ENCODE measurements around the gene SUSD5.
"Not testable (repeated sequence)": the region's sequence is repeated elsewhere in the genome, so short reads cannot be mapped to it uniquely, and the experiment has no call there.

Gene SUSD5

GRCh38 chr3:33167716-33168336, 50.8 kb downstream of the SUSD5 start:
- H3K4me3 ChIP-seq (ENCODE audit: low read depth, low read length), result no peak overlapping the region
- no peak overlapping the region for H3K27ac ChIP-seq
- no peaks in the 10 kb centered on the region for H3K36me3 ChIP-seq
- no peak for TF ChIP-seq CTCF (IDR thresholded peaks at IDR 0.05; ENCODE audit: low read depth, low read length)
- no peaks in the 10 kb centered on the region for H3K9me3 ChIP-seq (ENCODE audit: severe bottlenecking)
- H3K27me3 ChIP-seq (ENCODE audit: insufficient read depth, low read depth, severe bottlenecking), result no peaks in the 10 kb centered on the region
- DNase-seq, result no peak

GRCh38 chr3:33167284-33167683, 51.3 kb downstream of the SUSD5 start:
- Histone ChIP-seq H3K36me3 (no peaks in the 10 kb centered on the region), H3K27me3 (ENCODE audit: insufficient read depth, low read depth, severe bottlenecking) (no peaks in the 10 kb centered on the region), H3K9me3 (ENCODE audit: severe bottlenecking) (no peaks in the 10 kb centered on the region), H3K4me3 (ENCODE audit: low read depth, low read length) (no peak overlapping the region), H3K27ac (no peak overlapping the region)
- DNase-seq, result no peak
- TF ChIP-seq CTCF (IDR thresholded peaks at IDR 0.05; ENCODE audit: low read depth, low read length), result no peak

DNA sequence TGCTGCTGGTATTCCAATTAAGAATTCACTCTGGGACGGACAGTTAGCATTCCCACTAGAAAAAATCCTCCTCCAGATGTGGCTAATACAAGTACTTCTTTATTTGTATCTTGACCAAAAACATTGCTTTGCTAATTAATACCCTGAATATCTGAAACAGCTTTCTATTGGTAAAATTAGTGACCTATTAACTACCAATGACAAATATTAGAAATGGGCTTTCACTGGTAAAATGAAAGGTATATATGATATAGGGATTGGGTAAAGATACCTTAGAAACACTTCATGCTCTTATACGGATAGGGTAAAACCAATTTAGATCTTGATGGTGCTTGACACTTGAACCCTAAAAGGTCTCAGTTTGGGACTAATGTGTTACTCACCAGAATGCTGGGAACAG, 52.5 kb downstream of the SUSD5 start:
- no peak for TF ChIP-seq CTCF (IDR thresholded peaks at IDR 0.05; ENCODE audit: low read depth, low read length)
- Histone ChIP-seq H3K4me3 (ENCODE audit: low read depth, low read length) (no peak overlapping the region), H3K36me3 (no peaks in the 10 kb centered on the region), H3K9me3 (ENCODE audit: severe bottlenecking) (no peaks in the 10 kb centered on the region), H3K27me3 (ENCODE audit: insufficient read depth, low read depth, severe bottlenecking) (no peaks in the 10 kb centered on the region), H3K27ac (no peak overlapping the region)
- no peak for DNase-seq

GRCh38 chr3:33165372-33165771, 53.2 kb downstream of the SUSD5 start:
- Histone ChIP-seq H3K9me3 (ENCODE audit: severe bottlenecking) (no peaks in the 10 kb centered on the region), H3K4me3 (ENCODE audit: low read depth, low read length) (no peak overlapping the region), H3K27ac (no peak overlapping the region), H3K36me3 (no peaks in the 10 kb centered on the region), H3K27me3 (ENCODE audit: insufficient read depth, low read depth, severe bottlenecking) (no peaks in the 10 kb centered on the region)
- DNase-seq, result no peak
- no peak for TF ChIP-seq CTCF (IDR thresholded peaks at IDR 0.05; ENCODE audit: low read depth, low read length)

DNA sequence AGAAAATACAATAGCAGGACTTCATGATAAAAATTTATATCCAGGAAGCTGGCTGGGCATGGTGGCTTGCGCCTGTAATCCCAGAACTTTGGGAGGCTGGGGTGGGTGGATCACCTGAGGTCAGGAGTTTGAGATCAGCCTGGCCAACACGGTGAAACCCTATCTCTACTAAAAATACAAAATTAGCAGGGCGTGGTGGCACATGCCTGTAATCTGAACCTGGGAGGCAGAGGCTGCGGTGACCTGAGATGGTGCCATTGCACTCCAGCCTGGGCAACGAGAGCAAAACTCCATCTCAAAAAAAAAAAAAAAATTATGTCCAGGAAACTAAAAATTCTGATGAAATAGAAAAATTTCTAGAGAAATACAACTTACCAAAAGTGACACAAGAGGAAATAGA, 56.0 kb downstream of the SUSD5 start:
- H3K4me3 ChIP-seq (ENCODE audit: low read depth, low read length); DNase-seq; H3K27me3 ChIP-seq (ENCODE audit: insufficient read depth, low read depth, severe bottlenecking); H3K27ac ChIP-seq; H3K36me3 ChIP-seq; H3K9me3 ChIP-seq (ENCODE audit: severe bottlenecking): not testable (repeated sequence)

DNA sequence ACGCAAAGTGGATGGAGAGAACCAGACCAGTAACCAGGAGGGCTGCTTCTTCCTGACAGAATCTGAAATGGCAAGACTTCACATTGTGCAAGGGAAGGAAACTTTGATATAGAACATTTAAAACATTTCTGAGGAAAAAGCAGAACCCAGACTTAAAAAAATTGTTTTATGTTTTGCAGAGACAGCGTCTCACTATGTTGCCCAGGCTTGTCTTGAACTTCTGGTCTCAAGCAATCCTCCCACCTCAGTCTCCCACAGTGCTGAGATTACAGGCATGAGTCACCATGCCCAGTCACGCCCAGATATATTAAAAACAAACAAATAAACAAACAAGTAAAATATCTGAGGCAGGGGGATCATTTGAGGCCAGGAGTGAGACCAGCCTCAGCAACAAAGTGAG, 58.6 kb downstream of the SUSD5 start:
- TF ChIP-seq CTCF (IDR thresholded peaks at IDR 0.05; ENCODE audit: low read depth, low read length), result no peak
- H3K36me3 ChIP-seq, result no peaks in the 10 kb centered on the region
- no peak overlapping the region for H3K27ac ChIP-seq
- no peaks in the 10 kb centered on the region for H3K27me3 ChIP-seq (ENCODE audit: insufficient read depth, low read depth, severe bottlenecking)
- no peak for DNase-seq
- no peak overlapping the region for H3K4me3 ChIP-seq (ENCODE audit: low read depth, low read length)
- no peaks in the 10 kb centered on the region for H3K9me3 ChIP-seq (ENCODE audit: severe bottlenecking)

Data from WERI-Rb-1 (cell line).